OCI-LY3 (cell line): ENCODE results near the gene DOP1B.

ENCODE experiments used
- H2AFZ ChIP-seq: fragments of 200-600, 300-600 bp; shearing (Covaris generic); 2 replicates; pipeline ENCODE4 v1.6.0; 2014; ENCODE audit warnings: antibody characterized with exemption, low read depth, low read length
- H3K27ac ChIP-seq: fragments of 200-600, 300-600 bp; sonication (generic); 2 replicates; pipeline ENCODE4 v1.5.1; 2014; ENCODE audit warnings: mild to moderate bottlenecking, low read length, moderate library complexity, mixed read lengths
- H3K27me3 ChIP-seq: fragments of 200-600, 300-600 bp; sonication (generic); 2 replicates; pipeline ENCODE4 v1.6.1; 2014; ENCODE audit warnings: low read depth, low read length, mixed read lengths
- H3K36me3 ChIP-seq: fragments of 200-600, 300-600 bp; sonication (generic); replicated peaks from 2 replicates; pipeline ENCODE3; 2014; ENCODE audit warnings: low read depth, low read length, mixed read lengths
- H3K4me1 ChIP-seq: fragments of 300-600, 200-600 bp; sonication (generic); 2 replicates; pipeline ENCODE4 v1.6.1; 2014; ENCODE audit warnings: low read length, mixed read lengths
- H3K4me2 ChIP-seq: fragments of 200-600, 300-600 bp; sonication (generic); 2 replicates; pipeline ENCODE4 v1.6.1; 2014; ENCODE audit warnings: low read length, mixed read lengths
- H3K4me3 ChIP-seq: fragments of 300-600, 200-600 bp; sonication (generic); 2 replicates; pipeline ENCODE4 v1.5.1; 2014; ENCODE audit warnings: antibody characterized with exemption, mild to moderate bottlenecking, low read length, moderate library complexity
- H3K79me2 ChIP-seq: fragments of 300-600, 200-600 bp; shearing (Covaris generic); 2 replicates; pipeline ENCODE4 v1.6.1; 2014; ENCODE audit warnings: mild to moderate bottlenecking, low read length, mixed read lengths
- H3K9ac ChIP-seq: fragments of 300-600, 200-600 bp; shearing (Covaris generic); 2 replicates; pipeline ENCODE4 v1.6.0; 2014; ENCODE audit warnings: mild to moderate bottlenecking, low read length, moderate library complexity
- H3K9me3 ChIP-seq: fragments of 200-600, 300-600 bp; shearing (Covaris generic); 2 replicates; pipeline ENCODE4 v1.6.1; 2014; ENCODE audit warnings: low read length, mixed read lengths; ENCODE audit not compliant: insufficient read depth
- H4K20me1 ChIP-seq: fragments of 200-600, 300-600 bp; sonication (generic); 2 replicates; pipeline ENCODE4 v1.6.1; 2016; ENCODE audit warnings: low read length, mixed read lengths; ENCODE audit not compliant: insufficient read depth
- EZH2phosphoT487 ChIP-seq: fragments of 200-600 bp; shearing (Covaris generic); IDR thresholded peaks from 2 replicates; pipeline ENCODE4 v1.6.1; 2018; ENCODE audit warnings: antibody characterized with exemption, mixed run types, low read depth
- TF ChIP-seq, protein P1 (sequence below): fragments of 200-600, 300-600 bp; sonication (generic); IDR thresholded peaks from 2 replicates; pipeline ENCODE4 v1.5.1; 2014; ENCODE audit warnings: antibody characterized with exemption, low read length, low read depth

Gene DOP1B

DNA sequence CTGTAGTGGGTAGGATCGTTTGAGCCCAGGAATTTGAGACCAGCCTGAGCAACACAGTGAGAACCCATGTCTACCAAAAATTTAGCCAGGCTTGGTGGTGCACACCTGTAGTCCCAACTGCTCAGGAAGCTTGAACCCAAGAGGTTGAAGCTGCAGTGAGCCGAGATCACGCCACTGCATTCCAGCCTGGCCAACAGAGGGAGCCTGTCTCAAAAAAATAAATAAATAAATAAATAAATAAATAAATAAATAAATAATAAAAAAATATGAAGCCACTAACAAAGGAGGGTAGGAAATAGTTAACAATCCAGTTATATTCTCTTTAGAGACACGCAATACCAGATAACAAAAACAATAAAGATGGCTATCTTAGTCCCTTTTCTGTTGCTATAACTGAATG is 33.6 kb upstream of the DOP1B start:
- H3K4me3 ChIP-seq, result no peak overlapping the region
- no peak overlapping the region for H3K9ac ChIP-seq
- H3K79me2 ChIP-seq, result no peaks in the 10 kb centered on the region
- no peak overlapping the region for H3K27ac ChIP-seq
- no peak overlapping the region for H3K4me2 ChIP-seq
- no peaks in the 10 kb centered on the region for H3K9me3 ChIP-seq
- TF ChIP-seq, protein P1, sequence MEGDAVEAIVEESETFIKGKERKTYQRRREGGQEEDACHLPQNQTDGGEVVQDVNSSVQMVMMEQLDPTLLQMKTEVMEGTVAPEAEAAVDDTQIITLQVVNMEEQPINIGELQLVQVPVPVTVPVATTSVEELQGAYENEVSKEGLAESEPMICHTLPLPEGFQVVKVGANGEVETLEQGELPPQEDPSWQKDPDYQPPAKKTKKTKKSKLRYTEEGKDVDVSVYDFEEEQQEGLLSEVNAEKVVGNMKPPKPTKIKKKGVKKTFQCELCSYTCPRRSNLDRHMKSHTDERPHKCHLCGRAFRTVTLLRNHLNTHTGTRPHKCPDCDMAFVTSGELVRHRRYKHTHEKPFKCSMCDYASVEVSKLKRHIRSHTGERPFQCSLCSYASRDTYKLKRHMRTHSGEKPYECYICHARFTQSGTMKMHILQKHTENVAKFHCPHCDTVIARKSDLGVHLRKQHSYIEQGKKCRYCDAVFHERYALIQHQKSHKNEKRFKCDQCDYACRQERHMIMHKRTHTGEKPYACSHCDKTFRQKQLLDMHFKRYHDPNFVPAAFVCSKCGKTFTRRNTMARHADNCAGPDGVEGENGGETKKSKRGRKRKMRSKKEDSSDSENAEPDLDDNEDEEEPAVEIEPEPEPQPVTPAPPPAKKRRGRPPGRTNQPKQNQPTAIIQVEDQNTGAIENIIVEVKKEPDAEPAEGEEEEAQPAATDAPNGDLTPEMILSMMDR, result no peak
- no peak for TF ChIP-seq EZH2phosphoT487
- H3K4me1 ChIP-seq, result peaks cover 31% of the 10 kb centered on the region
- no peak overlapping the region for H2AFZ ChIP-seq
- H4K20me1 ChIP-seq, result no peaks in the 10 kb centered on the region
- H3K27me3 ChIP-seq, result no peaks in the 10 kb centered on the region
- no peaks in the 10 kb centered on the region for H3K36me3 ChIP-seq

DNA sequence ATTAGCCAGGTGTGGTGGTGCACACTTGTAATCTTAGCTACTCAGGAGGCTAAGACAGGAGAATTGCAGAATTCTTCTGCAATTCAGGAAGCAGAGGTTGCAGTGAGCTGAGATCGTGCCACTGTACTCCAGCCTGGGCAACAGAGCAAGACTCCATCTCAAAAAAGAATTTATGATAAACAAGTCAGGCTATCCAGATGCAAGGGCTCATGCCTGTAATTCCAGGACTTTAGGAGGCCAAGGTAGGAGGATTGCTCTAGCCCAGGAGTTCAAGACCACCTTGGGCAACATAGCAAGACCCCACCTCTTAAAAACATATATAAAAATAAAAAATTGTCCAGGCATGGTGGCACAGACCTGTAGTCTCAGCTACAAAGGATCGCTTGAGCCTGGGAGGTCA is 32.2 kb upstream of the DOP1B start:
- H4K20me1 ChIP-seq, result no peaks in the 10 kb centered on the region
- no peak overlapping the region for H3K9ac ChIP-seq
- no peaks in the 10 kb centered on the region for H3K36me3 ChIP-seq
- peaks cover 21% of the 10 kb centered on the region for H3K4me1 ChIP-seq
- H3K27ac ChIP-seq, result no peak overlapping the region
- no peaks in the 10 kb centered on the region for H3K79me2 ChIP-seq
- no peak overlapping the region for H3K4me2 ChIP-seq
- H3K4me3 ChIP-seq, result no peak overlapping the region
- H3K9me3 ChIP-seq, result no peaks in the 10 kb centered on the region
- H2AFZ ChIP-seq, result no peak overlapping the region
- H3K27me3 ChIP-seq, result no peaks in the 10 kb centered on the region
- TF ChIP-seq EZH2phosphoT487, result no peak
- TF ChIP-seq, protein P1, result no peak

DNA sequence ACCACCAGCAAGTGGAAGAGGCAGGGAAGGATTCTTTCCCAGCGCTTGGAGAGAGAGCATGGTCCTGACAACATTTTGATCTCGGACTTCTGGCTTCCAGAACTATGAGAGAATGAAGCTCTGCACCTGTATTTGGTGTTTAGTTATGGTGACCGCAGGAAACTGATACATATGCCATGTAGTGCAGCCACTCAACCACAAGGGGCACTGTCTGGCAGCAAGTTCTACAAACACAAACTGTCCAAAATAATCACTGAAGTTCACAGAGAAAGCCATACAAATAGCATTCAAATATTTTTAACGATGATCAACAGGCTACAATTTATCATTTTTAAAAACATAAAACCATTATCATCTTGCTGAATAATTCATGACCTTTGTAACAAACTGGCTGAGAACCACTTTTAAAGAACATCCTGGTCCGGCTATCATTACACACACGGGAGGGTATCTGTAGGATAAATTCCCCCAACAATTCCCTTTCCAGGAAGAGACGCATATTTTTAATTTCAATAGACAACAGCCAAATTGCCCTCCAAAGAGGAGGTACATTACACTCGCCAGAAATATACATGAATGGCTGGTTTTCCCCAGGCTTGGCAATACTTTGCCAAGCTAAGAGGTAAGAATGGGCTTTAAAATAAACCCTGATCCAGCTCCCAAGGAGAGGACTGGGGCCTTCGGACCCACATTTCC is 31.0 kb upstream of the DOP1B start:
- H3K79me2 ChIP-seq, result no peaks in the 10 kb centered on the region
- 0 out of 2 replicates have a peak overlapping the region, but pooled peaks have one; percentile 20 for H3K4me3 ChIP-seq
- no peaks in the 10 kb centered on the region for H4K20me1 ChIP-seq
- H3K27ac ChIP-seq, result no peak overlapping the region
- TF ChIP-seq EZH2phosphoT487, result no peak
- TF ChIP-seq, protein P1, result peak; percentile 69
- H3K4me1 ChIP-seq, result peaks cover 17% of the 10 kb centered on the region
- H3K9me3 ChIP-seq, result no peaks in the 10 kb centered on the region
- no peaks in the 10 kb centered on the region for H3K27me3 ChIP-seq
- H3K9ac ChIP-seq, result no peak overlapping the region
- peak overlapping the region; percentile 61; the same call in 1 of the 2 replicates for H2AFZ ChIP-seq
- H3K36me3 ChIP-seq, result no peaks in the 10 kb centered on the region
- peak overlapping the region; percentile 44 for H3K4me2 ChIP-seq

DNA sequence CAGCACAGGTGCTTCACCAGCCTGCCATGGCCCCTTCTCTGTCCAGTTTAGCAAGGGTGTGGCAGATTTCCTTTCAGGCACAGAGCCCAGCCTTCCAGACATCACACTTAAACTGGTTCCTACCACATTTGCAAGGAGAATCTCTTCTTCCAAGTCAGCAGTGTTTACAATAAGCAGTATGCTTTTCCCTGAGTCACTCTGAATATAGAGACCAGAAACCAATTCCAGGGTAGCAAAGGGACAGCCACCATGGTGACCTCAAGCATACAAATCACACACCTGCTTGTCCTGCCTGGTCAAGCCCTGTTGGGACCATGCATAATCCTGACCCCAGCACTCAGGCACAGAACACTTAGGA is 30.4 kb upstream of the DOP1B start:
- Histone ChIP-seq H3K27ac (no peak overlapping the region), H3K4me3 (no peak overlapping the region), H3K9me3 (no peaks in the 10 kb centered on the region), H3K4me1 (peaks cover 16% of the 10 kb centered on the region), H3K79me2 (no peaks in the 10 kb centered on the region), H3K36me3 (no peaks in the 10 kb centered on the region), H3K9ac (no peak overlapping the region), H2AFZ (0 out of 2 replicates have a peak overlapping the region, but pooled peaks have one; percentile 61), H3K27me3 (no peaks in the 10 kb centered on the region), H3K4me2 (peak overlapping the region; percentile 44), H4K20me1 (no peaks in the 10 kb centered on the region)
- TF ChIP-seq, protein P1, result no peak
- no peak for TF ChIP-seq EZH2phosphoT487
